Astrocyte (in vitro differentiated cells and primary cell): ENCODE data around the gene EBI3. TPM values are rescaled to one million over a fixed set of nuclear protein-coding genes. Genes with fewer than 3 reads are reported as not detected.

Experiments
- DNase-seq: peaks from one replicate; pipeline ENCODE4 v3.0.0-alpha.2; 2010; ENCODE audit warnings: low read depth
- FAIRE-seq: peaks from 2 replicates; lab custom pipeline; 2011; peaks lifted over from hg19 to GRCh38; lab: Jason Lieb, UNC
- H2AFZ ChIP-seq: 2 replicates; pipeline ENCODE4 v1.6.0; 2012; ENCODE audit warnings: low read depth, low read length, inconsistent platforms
- H3K27ac ChIP-seq: 2 replicates; pipeline ENCODE4 v1.5.1; 2011; ENCODE audit warnings: low read depth, low read length, inconsistent platforms
- H3K27me3 ChIP-seq: 2 replicates; pipeline ENCODE4 v1.6.0; 2011; ENCODE audit warnings: low read length, inconsistent platforms; ENCODE audit not compliant: insufficient read depth
- H3K36me3 ChIP-seq: 2 replicates; pipeline ENCODE4 v1.5.1; 2011; ENCODE audit warnings: low read length, inconsistent platforms; ENCODE audit not compliant: insufficient read depth
- H3K4me1 ChIP-seq: 2 replicates; pipeline ENCODE4 v1.5.1; 2011; ENCODE audit warnings: low read length, inconsistent platforms; ENCODE audit not compliant: insufficient read depth
- H3K4me2 ChIP-seq: 2 replicates; pipeline ENCODE4 v1.6.0; 2012; ENCODE audit warnings: low read length, inconsistent platforms
- H3K4me3 ChIP-seq: 2 replicates; pipeline ENCODE4 v1.5.1; 2011; ENCODE audit warnings: low read depth, mild to moderate bottlenecking, low read length, inconsistent platforms; ENCODE audit not compliant: insufficient read depth
- H3K79me2 ChIP-seq: 2 replicates; pipeline ENCODE4 v1.6.0; 2012; ENCODE audit warnings: mild to moderate bottlenecking, low read length, inconsistent platforms; ENCODE audit not compliant: insufficient read depth
- H3K9ac ChIP-seq: 2 replicates; pipeline ENCODE4 v1.6.0; 2012; ENCODE audit warnings: mild to moderate bottlenecking, low read length, inconsistent platforms
- H3K9me3 ChIP-seq: 2 replicates; pipeline ENCODE4 v1.5.1; 2012; ENCODE audit warnings: low read depth, mild to moderate bottlenecking, low read length, inconsistent platforms; ENCODE audit not compliant: insufficient read depth
- H4K20me1 ChIP-seq: 2 replicates; pipeline ENCODE4 v1.6.0; 2012; ENCODE audit warnings: low read length, inconsistent platforms; ENCODE audit not compliant: insufficient read depth
- H3K27ac Mint-ChIP-seq: one replicate; pipeline ENCODE4 v1.8.0; 2021; ENCODE audit warnings: mild to moderate bottlenecking, mixed read lengths; ENCODE audit not compliant: unreplicated experiment
- H3K27me3 Mint-ChIP-seq: one replicate; pipeline ENCODE4 v1.8.0; 2021; ENCODE audit warnings: low read depth, mixed read lengths; ENCODE audit not compliant: unreplicated experiment
- H3K36me3 Mint-ChIP-seq: one replicate; pipeline ENCODE4 v1.8.0; 2021; ENCODE audit warnings: low read depth, mixed read lengths; ENCODE audit not compliant: unreplicated experiment
- H3K4me1 Mint-ChIP-seq: one replicate; pipeline ENCODE4 v1.8.0; 2021; ENCODE audit warnings: low read depth, mixed read lengths; ENCODE audit not compliant: unreplicated experiment
- H3K4me3 Mint-ChIP-seq: one replicate; pipeline ENCODE4 v1.8.0; 2021; ENCODE audit warnings: mild to moderate bottlenecking, moderate library complexity, mixed read lengths; ENCODE audit not compliant: unreplicated experiment
- H3K9me3 Mint-ChIP-seq: one replicate; pipeline ENCODE4 v1.8.0; 2021; ENCODE audit warnings: mild to moderate bottlenecking, mixed read lengths; ENCODE audit not compliant: unreplicated experiment
- CTCF ChIP-seq: IDR thresholded peaks from 2 replicates; pipeline ENCODE4 v1.5.1; 2011; ENCODE audit warnings: low read depth, mild to moderate bottlenecking, inconsistent platforms, low read length, moderate library complexity; ENCODE audit not compliant: insufficient read depth
- EZH2 ChIP-seq: IDR thresholded peaks from 2 replicates; pipeline ENCODE4 v1.6.1; 2012; ENCODE audit warnings: mild to moderate bottlenecking, low read length, inconsistent platforms; ENCODE audit not compliant: insufficient read depth
- total RNA-seq: library from RNA; stranded (reverse); gene quantifications from 2 replicates; pipeline ENCODE4 v1.2.1, GENCODE V29; 2021

The EBI3 gene
- total RNA-seq, 1 donor from 2014 or later: 5.4 TPM

DNA sequence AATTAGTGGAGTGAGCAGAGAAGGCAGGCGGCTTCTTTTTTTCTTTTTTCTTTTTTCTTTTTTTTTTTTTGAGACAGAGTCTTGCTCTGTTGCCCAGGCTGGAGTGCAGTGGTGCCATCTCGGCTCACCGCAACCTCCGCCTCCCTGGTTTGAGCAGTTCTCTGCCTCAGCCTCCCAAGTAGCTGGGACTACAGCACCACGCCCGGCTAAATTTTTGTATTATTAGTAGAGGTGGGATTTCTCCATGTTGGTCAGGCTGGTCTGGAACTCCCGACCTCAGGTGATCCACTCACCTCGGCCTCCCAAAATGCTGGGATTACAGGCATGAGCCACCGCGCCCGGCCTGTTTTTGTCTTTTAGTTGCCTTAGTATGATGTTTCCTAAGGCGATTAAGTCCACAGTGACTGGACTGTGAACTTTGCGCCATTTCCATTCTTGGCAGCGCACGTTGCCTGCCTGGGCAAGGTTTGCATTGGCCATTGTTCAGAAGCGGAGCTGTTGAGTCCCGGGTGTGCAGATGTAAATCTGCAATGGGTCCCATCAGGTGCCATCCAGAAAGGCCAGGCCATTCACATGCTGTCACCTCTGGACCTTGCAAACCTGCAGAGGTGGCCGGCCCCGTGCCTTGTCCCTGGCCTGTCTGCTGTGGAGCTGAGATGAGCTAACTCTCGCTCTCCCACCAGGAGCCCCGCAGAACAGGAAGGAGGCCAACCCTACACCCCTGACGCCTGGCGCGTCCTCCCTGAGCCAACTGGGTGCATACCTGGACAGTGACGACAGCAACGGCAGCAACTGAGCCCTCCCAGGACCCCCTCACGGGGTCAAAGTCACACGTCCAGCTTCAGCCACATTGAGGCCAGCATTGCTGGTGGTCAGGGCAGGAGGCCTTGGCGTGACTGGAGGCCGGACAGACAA, 38.8 kb downstream of the EBI3 start:
- DNase-seq (no peak), FAIRE-seq (no peak)
- Mint-ChIP-seq H3K27me3 (no peaks in the 10 kb centered on the region), H3K36me3 (peaks cover 12% of the 10 kb centered on the region), H3K4me1 (no peaks in the 10 kb centered on the region), H3K27ac (no peak overlapping the region), H3K4me3 (no peak overlapping the region), H3K9me3 (peaks cover 2% of the 10 kb centered on the region)
- no peak overlapping the region for H3K4me2 ChIP-seq
- no peaks in the 10 kb centered on the region for H3K9me3 ChIP-seq
- H3K27me3 ChIP-seq: no peaks in the 10 kb centered on the region
- H3K4me1 ChIP-seq: no peaks in the 10 kb centered on the region
- no peak overlapping the region for H3K9ac ChIP-seq
- no peak overlapping the region for H3K27ac ChIP-seq
- no peak for TF ChIP-seq EZH2
- no peak for TF ChIP-seq CTCF
- no peak overlapping the region for H2AFZ ChIP-seq
- H3K36me3 ChIP-seq: peaks cover 3% of the 10 kb centered on the region
- peaks cover 6% of the 10 kb centered on the region for H4K20me1 ChIP-seq
- no peaks in the 10 kb centered on the region for H3K79me2 ChIP-seq
- no peak overlapping the region for H3K4me3 ChIP-seq

DNA sequence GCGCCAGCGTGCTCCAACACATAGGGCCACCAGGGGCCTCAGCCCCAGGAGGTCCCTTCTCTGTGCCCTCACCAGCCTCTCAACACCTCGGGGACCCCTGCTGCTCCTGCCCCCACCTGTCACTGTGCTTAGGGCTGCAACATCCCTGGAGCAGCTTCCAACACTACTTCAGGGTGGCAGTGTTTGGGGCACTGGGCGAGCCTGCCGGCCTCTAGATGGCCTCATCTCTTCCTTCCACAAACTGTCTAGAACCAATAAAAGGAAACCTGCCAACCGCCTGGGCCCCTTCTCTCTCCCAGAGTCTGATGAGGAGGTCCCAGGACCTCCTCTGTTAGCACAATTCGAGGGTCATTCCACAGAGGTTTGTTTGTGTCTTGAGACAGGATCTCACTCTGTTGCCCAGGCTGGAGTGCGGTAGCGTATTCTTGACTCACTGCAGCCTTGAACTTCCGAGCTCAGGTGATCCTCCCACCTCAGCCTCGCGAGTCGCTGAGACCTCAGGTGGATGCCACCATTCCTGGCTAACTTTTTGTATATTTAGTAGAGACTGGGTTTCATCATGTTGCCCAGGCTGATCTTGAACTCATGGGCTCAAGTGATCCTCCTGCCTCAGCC, 39.6 kb downstream of the EBI3 start:
- no peak for FAIRE-seq
- Histone ChIP-seq H3K9me3 (no peaks in the 10 kb centered on the region), H3K79me2 (no peaks in the 10 kb centered on the region), H2AFZ (no peak overlapping the region), H3K36me3 (peaks cover 3% of the 10 kb centered on the region), H3K4me2 (no peak overlapping the region), H3K4me1 (no peaks in the 10 kb centered on the region), H3K27me3 (no peaks in the 10 kb centered on the region), H3K4me3 (no peak overlapping the region), H4K20me1 (peaks cover 6% of the 10 kb centered on the region), H3K9ac (no peak overlapping the region), H3K27ac (no peak overlapping the region)
- Mint-ChIP-seq H3K27me3 (no peaks in the 10 kb centered on the region), H3K4me3 (no peak overlapping the region), H3K9me3 (peaks cover 2% of the 10 kb centered on the region), H3K4me1 (no peaks in the 10 kb centered on the region), H3K36me3 (peaks cover 12% of the 10 kb centered on the region), H3K27ac (no peak overlapping the region)
- no peak for TF ChIP-seq EZH2
- no peak for TF ChIP-seq CTCF
- no peak for DNase-seq
